H9 (cell line): ENCODE data around the gene BCL11B. TPM values are rescaled to one million over a fixed set of nuclear protein-coding genes. Genes with fewer than 3 reads are reported as not detected.

ENCODE experiments used
- DNase-seq: peaks from one replicate; pipeline ENCODE4 v3.0.0-alpha.2; 2017
- H2AFZ ChIP-seq: one replicate; pipeline ENCODE4 v1.6.1; 2013; ENCODE audit warnings: mild to moderate bottlenecking, low read length, control low read depth, moderate library complexity
- H2AK5ac ChIP-seq: 2 replicates; pipeline ENCODE4 v1.6.1; 2013; ENCODE audit warnings: low read length, control low read depth, mixed read lengths; ENCODE audit not compliant: insufficient read length
- H2BK120ac ChIP-seq: one replicate; pipeline ENCODE4 v1.6.1; 2013; ENCODE audit warnings: low read depth, mild to moderate bottlenecking, low read length, control low read depth, inconsistent platforms; ENCODE audit not compliant: poor library complexity, severe bottlenecking
- H2BK12ac ChIP-seq: 2 replicates; pipeline ENCODE4 v1.6.1; 2013; ENCODE audit warnings: low read length, control low read depth, mixed read lengths, low read depth; ENCODE audit not compliant: insufficient read length
- H2BK15ac ChIP-seq: 2 replicates; pipeline ENCODE4 v1.6.1; 2013; ENCODE audit warnings: low read depth, low read length, control low read depth
- H2BK20ac ChIP-seq: one replicate; pipeline ENCODE4 v1.6.1; 2013; ENCODE audit warnings: low read depth, mild to moderate bottlenecking, low read length, control low read depth, inconsistent platforms; ENCODE audit not compliant: poor library complexity, severe bottlenecking
- H2BK5ac ChIP-seq: 2 replicates; pipeline ENCODE4 v1.6.1; 2013; ENCODE audit warnings: low read length, control low read depth, mixed read lengths; ENCODE audit not compliant: insufficient read length
- H3K14ac ChIP-seq: 2 replicates; pipeline ENCODE4 v1.6.1; 2013; ENCODE audit warnings: low read length, control low read depth; ENCODE audit not compliant: insufficient read depth
- H3K18ac ChIP-seq: 2 replicates; pipeline ENCODE4 v1.6.1; 2013; ENCODE audit warnings: low read depth, mild to moderate bottlenecking, mixed read lengths, low read length, control low read depth; ENCODE audit not compliant: insufficient read length
- H3K23ac ChIP-seq: 2 replicates; pipeline ENCODE4 v1.6.1; 2013; ENCODE audit warnings: low read length, control low read depth, mixed read lengths, low read depth; ENCODE audit not compliant: insufficient read length
- H3K23me2 ChIP-seq: 2 replicates; pipeline ENCODE4 v1.6.1; 2013; ENCODE audit warnings: low read depth, mild to moderate bottlenecking, mixed read lengths, low read length, control low read depth; ENCODE audit not compliant: insufficient read length, poor library complexity, severe bottlenecking
- H3K27ac ChIP-seq: 2 replicates; pipeline ENCODE4 v1.5.1; 2013; ENCODE audit warnings: low read length, control low read depth, mixed read lengths, low read depth; ENCODE audit not compliant: insufficient read length
- H3K27me3 ChIP-seq: 2 replicates; pipeline ENCODE4 v1.6.1; 2013; ENCODE audit warnings: low read length, control low read depth, inconsistent platforms; ENCODE audit not compliant: insufficient read depth
- H3K4ac ChIP-seq: 2 replicates; pipeline ENCODE4 v1.6.1; 2013; ENCODE audit warnings: low read depth, mild to moderate bottlenecking, control low read depth, inconsistent platforms, low read length, moderate library complexity
- H3K4me1 ChIP-seq: 2 replicates; pipeline ENCODE4 v1.6.1; 2013; ENCODE audit warnings: low read length, control low read depth, inconsistent platforms; ENCODE audit not compliant: insufficient read depth
- H3K4me2 ChIP-seq: 2 replicates; pipeline ENCODE4 v1.6.1; 2013; ENCODE audit warnings: low read length, control low read depth, mixed read lengths; ENCODE audit not compliant: insufficient read length, insufficient read depth
- H3K56ac ChIP-seq: 2 replicates; pipeline ENCODE4 v1.6.1; 2013; ENCODE audit warnings: low read depth, mild to moderate bottlenecking, mixed read lengths, low read length, control low read depth; ENCODE audit not compliant: insufficient read length
- H3K79me1 ChIP-seq: 2 replicates; pipeline ENCODE4 v1.6.1; 2013; ENCODE audit warnings: low read depth, mild to moderate bottlenecking, moderate library complexity, low read length, control low read depth, inconsistent platforms; ENCODE audit not compliant: insufficient read depth, poor library complexity, severe bottlenecking
- H3K79me2 ChIP-seq: 2 replicates; pipeline ENCODE4 v1.6.1; 2013; ENCODE audit warnings: low read length, control low read depth, inconsistent platforms; ENCODE audit not compliant: insufficient read depth
- H3K9ac ChIP-seq: 2 replicates; pipeline ENCODE4 v1.6.1; 2013; ENCODE audit warnings: low read length, control low read depth, mixed read lengths; ENCODE audit not compliant: insufficient read length; ENCODE audit errors: extremely low read depth
- H3K9me3 ChIP-seq: one replicate; pipeline ENCODE4 v1.6.1; 2013; ENCODE audit warnings: low read depth, low read length, inconsistent platforms; ENCODE audit not compliant: control insufficient read depth
- H3T11ph ChIP-seq: one replicate; pipeline ENCODE4 v1.6.1; 2013; ENCODE audit warnings: mild to moderate bottlenecking, low read length, control low read depth, inconsistent platforms
- H4K20me1 ChIP-seq: one replicate; pipeline ENCODE4 v1.6.1; 2013; ENCODE audit not compliant: control insufficient read depth, insufficient read length, insufficient read depth
- H4K5ac ChIP-seq: 2 replicates; pipeline ENCODE4 v1.6.1; 2013; ENCODE audit warnings: low read depth, mild to moderate bottlenecking, mixed read lengths, low read length, control low read depth; ENCODE audit not compliant: insufficient read length
- H4K8ac ChIP-seq: replicated peaks from 2 replicates; pipeline ENCODE4 v1.6.1; 2013; ENCODE audit warnings: low read length, control low read depth, mixed read lengths, low read depth; ENCODE audit not compliant: insufficient read length
- H4K91ac ChIP-seq: 2 replicates; pipeline ENCODE4 v1.6.1; 2013; ENCODE audit warnings: low read depth, mild to moderate bottlenecking, moderate library complexity, mixed read lengths, low read length, control low read depth; ENCODE audit not compliant: insufficient read length
- H3K27ac Mint-ChIP-seq, 3 experiments: 2 replicates in 2 of 3; 3 replicates in 1 of 3; pipeline ENCODE4 v1.8.0; 2020 to 2021; ENCODE audit warnings: mixed read lengths in 3 of 3, mild to moderate bottlenecking in 1 of 3, moderate library complexity in 1 of 3
- H3K27me3 Mint-ChIP-seq: 2 replicates; pipeline ENCODE4 v1.8.0; 2021; ENCODE audit warnings: low read depth, mild to moderate bottlenecking, moderate library complexity, mixed read lengths
- H3K36me3 Mint-ChIP-seq, 3 experiments: 2 replicates in 2 of 3; 3 replicates in 1 of 3; pipeline ENCODE4 v1.8.0; 2020 to 2021; ENCODE audit warnings: low read depth in 3 of 3, mixed read lengths in 3 of 3; ENCODE audit not compliant: insufficient read depth in 1 of 3
- H3K4me1 Mint-ChIP-seq, 2 experiments: 2 replicates each; pipeline ENCODE4 v1.8.0; 2020; ENCODE audit warnings: mixed read lengths in 2 of 2
- H3K4me3 Mint-ChIP-seq, 2 experiments: 2 replicates in 1 of 2; 3 replicates in 1 of 2; pipeline ENCODE4 v1.8.0; 2020 to 2021; ENCODE audit warnings: mild to moderate bottlenecking in 2 of 2, mixed read lengths in 2 of 2, moderate library complexity in 1 of 2
- H3K9me3 Mint-ChIP-seq, 2 experiments: 2 replicates in 1 of 2; 3 replicates in 1 of 2; pipeline ENCODE4 v1.8.0; 2020; ENCODE audit warnings: mild to moderate bottlenecking in 2 of 2, mixed read lengths in 2 of 2, moderate library complexity in 1 of 2
- CTCF ChIP-seq: fragments of 200-600 bp; sonication (generic); conservative IDR thresholded peaks from 3 replicates; pipeline ENCODE4 v1.8.0; 2021; ENCODE audit warnings: antibody characterized with exemption, mild to moderate bottlenecking
- WGBS: extraction: QIAGEN DNeasy Blood & Tissue Kit; methylation state at CpG from one replicate; pipeline ENCODE4 v1.1.7; 2013; ENCODE audit warnings: missing lambda C conversion rate, low lambda C conversion rate, mixed read lengths; ENCODE audit not compliant: insufficient read length; ENCODE audit errors: extremely low coverage; 5-methylcytosine and 5-hydroxymethylcytosine counted together
- total RNA-seq: library from RNA; stranded (reverse); gene quantifications from 2 replicates; pipeline ENCODE4 v1.2.1, GENCODE V29; 2021

BCL11B gene
- total RNA-seq, 1 experiment from 2014 or later, result 4.9 TPM

- no peak overlapping the region for H3K4ac ChIP-seq
- no peak overlapping the region for H4K91ac ChIP-seq
- H2BK5ac ChIP-seq, result no peak overlapping the region
- H3T11ph ChIP-seq, result no peak overlapping the region
- H4K5ac ChIP-seq, result no peak overlapping the region
- TF ChIP-seq CTCF, result no peak
- DNase-seq, result no peak
- no peak overlapping the region for H2BK15ac ChIP-seq
- H3K9me3 ChIP-seq, result no peaks in the 10 kb centered on the region
- peaks cover 18 to 19% of the 10 kb centered on the region in 2 experiments for H3K4me1 Mint-ChIP-seq
- no peaks in the 10 kb centered on the region; the same call in 1 of the 2 replicates for H3K4me1 ChIP-seq
- H3K9ac ChIP-seq, result no peak overlapping the region
- no peak overlapping the region for H3K4me2 ChIP-seq
- no peak overlapping the region for H2AFZ ChIP-seq
- no peaks in the 10 kb centered on the region for H3K23me2 ChIP-seq
- no peak overlapping the region for H2AK5ac ChIP-seq
- no peak overlapping the region for H2BK20ac ChIP-seq
- H3K9me3 Mint-ChIP-seq, result no peaks in the 10 kb centered on the region
- no peak overlapping the region for H3K27ac ChIP-seq
- H3K14ac ChIP-seq, result no peak overlapping the region
- WGBS, result no CpG with 5 or more reads among the region's 6 CpGs
- H3K79me2 ChIP-seq, result no peaks in the 10 kb centered on the region
- no peak overlapping the region for H2BK120ac ChIP-seq
- no peaks in the 10 kb centered on the region for H3K27me3 ChIP-seq
- H3K56ac ChIP-seq, result no peak overlapping the region
- H4K20me1 ChIP-seq, result no peaks in the 10 kb centered on the region
- peak overlapping the region in 1 of 3 experiments; percentile 31; a peak in 1 of 7 replicates for H3K27ac Mint-ChIP-seq
- no peaks in the 10 kb centered on the region for H3K79me1 ChIP-seq
- no peak overlapping the region for H3K4me3 Mint-ChIP-seq
- H4K8ac ChIP-seq, result no peak overlapping the region
- H3K23ac ChIP-seq, result no peak overlapping the region
- H3K18ac ChIP-seq, result no peak overlapping the region
- H2BK12ac ChIP-seq, result no peak overlapping the region
- peaks cover 4% of the 10 kb centered on the region for H3K27me3 Mint-ChIP-seq
- H3K36me3 Mint-ChIP-seq, result no peaks in the 10 kb centered on the region; a peak in 1 of 7 replicates
Observed at GRCh38 chr14:99318959-99319295, 46.9 kb upstream of the BCL11B start.
